Suprapubic skin (tissue), 4 donors: ENCODE results near the gene LZTR1.

Experiments used
- POLR2A ChIP-seq, 2 donors: fragments of 450-650 bp; IDR thresholded peaks; one replicate each; pipeline ENCODE4 v1.6.1; 2017; ENCODE audit warnings: antibody characterized with exemption in 2 of 2, mild to moderate bottlenecking in 2 of 2, moderate library complexity in 2 of 2
- POLR2AphosphoS5 ChIP-seq, 3 donors: sonication (generic); formaldehyde crosslinking; IDR thresholded peaks; one replicate each; pipeline ENCODE4 v1.6.1; 2017; ENCODE audit warnings: antibody characterized with exemption in 3 of 3
- TF ChIP-seq, protein P1 (sequence below), 2 donors: fragments of 200-600 bp in 1 of 2; fragments of 450-650 bp in 1 of 2; sonication (generic) in 1 of 2; IDR thresholded peaks; one replicate each; pipeline ENCODE4 v1.5.1; 2016 to 2019; ENCODE audit warnings: antibody characterized with exemption in 2 of 2, mild to moderate bottlenecking in 1 of 2, moderate library complexity in 1 of 2

DNA sequence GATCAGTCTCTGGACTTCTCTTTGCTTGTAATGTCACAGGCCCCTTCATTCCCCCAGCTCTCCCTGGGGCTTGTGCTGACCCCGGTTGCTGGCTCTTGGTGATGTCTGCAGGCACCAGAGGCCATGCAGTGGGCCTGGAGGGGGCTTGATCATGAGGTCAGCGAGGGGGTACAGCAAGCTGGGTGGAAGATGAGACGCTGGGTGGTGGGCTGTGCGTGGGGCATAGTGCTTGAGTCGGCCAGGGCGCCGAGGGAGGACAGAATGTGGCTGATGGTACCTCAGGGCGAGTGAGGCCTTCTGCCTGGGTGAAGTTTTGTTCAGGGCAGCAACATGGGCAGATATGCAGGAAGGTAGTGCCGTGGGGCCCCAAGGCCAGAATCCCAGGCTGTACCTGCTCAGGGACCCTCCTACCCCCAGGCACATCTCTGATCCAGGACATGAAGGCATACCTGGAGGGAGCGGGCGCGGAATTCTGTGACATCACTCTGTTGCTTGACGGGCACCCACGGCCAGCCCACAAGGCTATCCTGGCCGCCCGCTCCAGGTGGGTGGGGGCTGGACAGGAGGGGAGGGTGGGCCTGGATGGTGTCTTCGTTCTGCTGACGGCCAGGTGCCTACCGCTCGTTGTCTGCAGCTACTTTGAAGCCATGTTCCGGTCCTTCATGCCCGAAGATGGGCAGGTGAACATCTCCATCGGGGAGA lies 13.4 kb downstream of the LZTR1 start:
- no peak for TF ChIP-seq POLR2A (IDR thresholded peaks at IDR 0.05)
- TF ChIP-seq, protein P1, sequence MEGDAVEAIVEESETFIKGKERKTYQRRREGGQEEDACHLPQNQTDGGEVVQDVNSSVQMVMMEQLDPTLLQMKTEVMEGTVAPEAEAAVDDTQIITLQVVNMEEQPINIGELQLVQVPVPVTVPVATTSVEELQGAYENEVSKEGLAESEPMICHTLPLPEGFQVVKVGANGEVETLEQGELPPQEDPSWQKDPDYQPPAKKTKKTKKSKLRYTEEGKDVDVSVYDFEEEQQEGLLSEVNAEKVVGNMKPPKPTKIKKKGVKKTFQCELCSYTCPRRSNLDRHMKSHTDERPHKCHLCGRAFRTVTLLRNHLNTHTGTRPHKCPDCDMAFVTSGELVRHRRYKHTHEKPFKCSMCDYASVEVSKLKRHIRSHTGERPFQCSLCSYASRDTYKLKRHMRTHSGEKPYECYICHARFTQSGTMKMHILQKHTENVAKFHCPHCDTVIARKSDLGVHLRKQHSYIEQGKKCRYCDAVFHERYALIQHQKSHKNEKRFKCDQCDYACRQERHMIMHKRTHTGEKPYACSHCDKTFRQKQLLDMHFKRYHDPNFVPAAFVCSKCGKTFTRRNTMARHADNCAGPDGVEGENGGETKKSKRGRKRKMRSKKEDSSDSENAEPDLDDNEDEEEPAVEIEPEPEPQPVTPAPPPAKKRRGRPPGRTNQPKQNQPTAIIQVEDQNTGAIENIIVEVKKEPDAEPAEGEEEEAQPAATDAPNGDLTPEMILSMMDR (IDR thresholded peaks at IDR 0.05), result no peak
- no peak for TF ChIP-seq POLR2AphosphoS5 (IDR thresholded peaks at IDR 0.05)
